Measurements from ENCODE around the gene S100A12.

S100A12 gene

GRCh38 chr1:153353226-153353947 is 22.0 kb downstream of the S100A12 start:
- DNase-seq (ENCODE audit: extremely low spot score) = peak; percentile 52
- TF ChIP-seq CTCF (IDR thresholded peaks at IDR 0.05; ENCODE audit: control extremely low read depth, extremely low read depth, low read depth, missing control alignments) = peak; percentile 59
- ChIA-PET POLR2A (no interaction called here), CTCF (interaction anchor here (0.7 to 11.2 kb wide), 34 partner anchors 8 to 610 kb away, joined by 3 to 331 read pairs (median 4); partner anchors contain the start of genes CHTOP, S100A2 and SLC39A1)

- ChIA-PET POLR2A (no interaction called here), CTCF (interaction anchor here (0.7 to 11.2 kb wide), 38 partner anchors 9 to 611 kb away, joined by 3 to 331 read pairs (median 4); partner anchors contain the start of genes S100A2 and SLC39A1)
Measured at GRCh38 chr1:153352523-153352922, 22.9 kb downstream of the S100A12 start.

GRCh38 chr1:153350321-153350957 is 25.0 kb downstream of the S100A12 start:
- TF ChIP-seq CTCF (IDR thresholded peaks at IDR 0.05; ENCODE audit: control extremely low read depth, extremely low read depth, low read depth, missing control alignments) = no peak
- CTCF ChIA-PET = interaction anchor here (1.7 to 11.2 kb wide), 3 partner anchors 8 to 145 kb away, joined by 5 to 331 read pairs (median 57); no protein-coding TSS in a partner anchor
- no peak for DNase-seq (ENCODE audit: extremely low spot score)
- POLR2A ChIA-PET = no interaction called here

More at GRCh38 chr1:153352523-153352922, 22.9 kb downstream of the S100A12 start:
- DNase-seq (ENCODE audit: extremely low spot score) = peak; percentile 75
- peak; percentile 93 for TF ChIP-seq CTCF (IDR thresholded peaks at IDR 0.05; ENCODE audit: control extremely low read depth, extremely low read depth, low read depth, missing control alignments)

GRCh38 chr1:153349363-153350320 is 25.8 kb downstream of the S100A12 start:
- CTCF ChIA-PET = interaction anchor here (0.9 to 11.2 kb wide), 4 partner anchors 12 to 145 kb away, joined by 3 to 331 read pairs (median 5); partner anchors contain the start of gene PGLYRP3
- POLR2A ChIA-PET = no interaction called here
- no peak for TF ChIP-seq CTCF (IDR thresholded peaks at IDR 0.05; ENCODE audit: control extremely low read depth, extremely low read depth, low read depth, missing control alignments)
- no peak for DNase-seq (ENCODE audit: extremely low spot score)

GRCh38 chr1:153348511-153349362 is 26.7 kb downstream of the S100A12 start, which contains the start of gene PGLYRP4:
Gene PGLYRP4, minus strand, starts transcription at chr1:153348841. Its CDS starts 909 bp downstream, at chr1:153347932.
- CTCF ChIA-PET = interaction anchor here (0.9 to 11.2 kb wide), 4 partner anchors 9 to 146 kb away, joined by 3 to 331 read pairs (median 4); partner anchors contain the start of genes PGLYRP3 and S100A9
- no peak for DNase-seq (ENCODE audit: extremely low spot score)
- TF ChIP-seq CTCF (IDR thresholded peaks at IDR 0.05; ENCODE audit: control extremely low read depth, extremely low read depth, low read depth, missing control alignments) = no peak
- POLR2A ChIA-PET = no interaction called here

Data from GM10248 (cell line).